Measurements from ENCODE around the gene DENR.
"Not testable (repeated sequence)": the region's sequence is repeated elsewhere in the genome, so short reads cannot be mapped to it uniquely, and the experiment has no call there.

DENR gene

DNA sequence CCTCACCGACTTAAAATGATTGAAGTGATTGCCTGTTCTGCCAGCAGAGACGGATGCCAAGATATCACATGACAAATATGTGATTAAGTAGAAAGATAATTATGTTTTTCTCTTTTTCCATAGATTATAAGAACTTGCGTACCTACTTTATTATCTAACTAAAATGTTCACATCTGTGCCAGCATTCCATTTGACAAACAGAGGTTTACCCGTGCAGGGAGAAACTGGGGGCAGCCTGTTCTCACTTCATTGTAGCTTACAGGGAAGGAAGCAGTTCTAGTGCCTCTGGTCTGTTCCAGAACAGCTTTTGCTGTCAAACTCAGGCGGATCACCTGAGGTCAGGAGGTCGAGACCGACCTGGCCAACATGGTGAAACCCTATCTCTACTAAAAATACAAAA, 51.3 kb downstream of the DENR start:
- Histone ChIP-seq H3K4me3 (ENCODE audit: low read length) (no peak overlapping the region), H3K9ac (ENCODE audit: low read length) (peak overlapping the region; percentile 28), H3K36me3 (ENCODE audit: control insufficient read depth, insufficient read depth, low read length) (no peaks in the 10 kb centered on the region), H3K9me3 (ENCODE audit: control insufficient read depth, low read length) (no peaks in the 10 kb centered on the region), H3K4me1 (ENCODE audit: control insufficient read depth, insufficient read depth, low read length) (peaks cover 7% of the 10 kb centered on the region), H3K27me3 (ENCODE audit: control insufficient read depth, insufficient read depth, low read length) (no peaks in the 10 kb centered on the region)

DNA sequence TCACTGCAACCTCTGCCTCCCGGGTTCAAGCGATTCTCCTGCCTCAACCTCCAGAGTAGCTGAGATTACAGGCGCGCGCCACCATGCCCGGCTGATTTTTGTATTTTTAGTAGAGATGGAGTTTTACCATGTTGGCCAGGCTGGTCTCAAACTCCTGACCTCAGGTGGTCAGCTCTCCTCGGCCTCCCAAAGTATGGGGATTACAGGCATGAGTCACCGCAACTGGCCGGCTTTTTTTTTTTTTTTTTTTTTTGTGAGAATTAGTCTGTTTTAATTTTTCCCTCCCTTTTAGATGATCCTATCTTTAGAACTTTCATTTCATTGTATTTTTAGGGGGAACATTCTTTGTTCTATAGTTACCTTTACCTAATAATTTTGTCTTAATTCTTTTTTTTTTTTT, 52.3 kb downstream of the DENR start:
- H3K27me3 ChIP-seq (ENCODE audit: control insufficient read depth, insufficient read depth, low read length); H3K4me3 ChIP-seq (ENCODE audit: low read length); H3K9me3 ChIP-seq (ENCODE audit: control insufficient read depth, low read length); H3K9ac ChIP-seq (ENCODE audit: low read length); H3K36me3 ChIP-seq (ENCODE audit: control insufficient read depth, insufficient read depth, low read length); H3K4me1 ChIP-seq (ENCODE audit: control insufficient read depth, insufficient read depth, low read length): not testable (repeated sequence)

DNA sequence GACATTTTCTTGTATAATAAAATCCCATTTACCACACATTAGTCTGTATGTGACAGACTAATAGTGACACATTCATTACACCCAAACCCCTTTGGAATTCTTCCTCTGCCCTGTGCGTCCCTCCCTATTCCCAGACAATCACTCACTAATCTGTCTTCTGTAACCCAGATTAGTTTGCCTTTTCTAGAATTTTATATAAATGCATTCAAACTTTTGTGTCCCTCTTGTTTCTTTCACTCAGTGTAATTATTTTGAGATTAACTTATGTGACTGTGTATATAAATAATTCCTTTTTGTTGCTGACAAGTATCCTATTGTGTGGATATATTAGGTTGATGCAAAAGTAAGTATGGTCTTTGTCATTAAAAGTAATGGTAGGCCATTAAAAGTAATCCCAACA, 55.0 kb downstream of the DENR start:
- Histone ChIP-seq H3K9ac (ENCODE audit: low read length) (no peak overlapping the region), H3K27me3 (ENCODE audit: control insufficient read depth, insufficient read depth, low read length) (no peaks in the 10 kb centered on the region), H3K9me3 (ENCODE audit: control insufficient read depth, low read length) (no peaks in the 10 kb centered on the region), H3K4me1 (ENCODE audit: control insufficient read depth, insufficient read depth, low read length) (peaks cover 7% of the 10 kb centered on the region), H3K4me3 (ENCODE audit: low read length) (no peak overlapping the region), H3K36me3 (ENCODE audit: control insufficient read depth, insufficient read depth, low read length) (no peaks in the 10 kb centered on the region)

DNA sequence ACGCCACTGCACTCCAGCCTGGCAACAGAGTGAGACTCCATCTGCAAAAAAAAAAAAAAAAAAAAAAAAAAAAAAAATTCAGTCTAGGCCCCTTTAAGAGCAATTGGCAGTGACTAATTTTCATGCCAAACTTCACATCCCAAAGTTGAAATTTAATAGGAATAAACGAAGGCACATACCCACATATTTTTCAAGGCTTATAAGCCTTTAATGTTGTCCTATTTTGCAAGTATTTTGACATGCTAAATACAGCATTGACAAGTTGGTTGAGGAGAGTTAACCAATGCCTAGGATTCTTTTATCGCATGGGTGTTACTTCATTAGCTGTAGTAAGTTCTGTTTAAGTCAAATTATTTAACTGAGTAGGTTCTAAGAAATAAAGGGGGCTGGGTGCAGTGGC, 59.2 kb downstream of the DENR start:
- Histone ChIP-seq H3K36me3 (ENCODE audit: control insufficient read depth, insufficient read depth, low read length) (no peaks in the 10 kb centered on the region), H3K4me1 (ENCODE audit: control insufficient read depth, insufficient read depth, low read length) (no peaks in the 10 kb centered on the region), H3K27me3 (ENCODE audit: control insufficient read depth, insufficient read depth, low read length) (no peaks in the 10 kb centered on the region), H3K9me3 (ENCODE audit: control insufficient read depth, low read length) (no peaks in the 10 kb centered on the region), H3K9ac (ENCODE audit: low read length) (no peak overlapping the region), H3K4me3 (ENCODE audit: low read length) (no peak overlapping the region)

DNA sequence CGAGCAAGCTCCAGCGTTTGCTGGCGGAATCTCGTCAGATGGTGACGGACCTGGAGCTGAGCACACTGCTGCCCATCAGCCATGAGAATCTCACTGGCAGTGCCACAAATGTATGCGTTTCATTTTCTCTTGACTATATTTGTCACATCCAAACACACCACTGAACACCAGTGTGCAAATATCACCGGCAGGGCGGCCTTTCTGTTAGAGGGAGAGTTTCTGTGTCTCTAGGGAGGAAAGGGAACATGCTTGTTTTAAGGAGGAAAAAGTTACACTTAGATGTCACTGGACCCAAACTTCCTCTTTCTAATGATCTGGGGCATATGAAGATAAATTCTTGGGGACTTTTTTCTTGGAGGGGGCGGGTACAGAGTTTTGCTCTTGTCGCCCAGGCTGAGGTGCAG, 60.7 kb downstream of the DENR start:
- Histone ChIP-seq H3K9me3 (ENCODE audit: control insufficient read depth, low read length) (no peaks in the 10 kb centered on the region), H3K36me3 (ENCODE audit: control insufficient read depth, insufficient read depth, low read length) (no peaks in the 10 kb centered on the region), H3K9ac (ENCODE audit: low read length) (no peak overlapping the region), H3K27me3 (ENCODE audit: control insufficient read depth, insufficient read depth, low read length) (no peaks in the 10 kb centered on the region), H3K4me3 (ENCODE audit: low read length) (no peak overlapping the region), H3K4me1 (ENCODE audit: control insufficient read depth, insufficient read depth, low read length) (no peaks in the 10 kb centered on the region)

DNA sequence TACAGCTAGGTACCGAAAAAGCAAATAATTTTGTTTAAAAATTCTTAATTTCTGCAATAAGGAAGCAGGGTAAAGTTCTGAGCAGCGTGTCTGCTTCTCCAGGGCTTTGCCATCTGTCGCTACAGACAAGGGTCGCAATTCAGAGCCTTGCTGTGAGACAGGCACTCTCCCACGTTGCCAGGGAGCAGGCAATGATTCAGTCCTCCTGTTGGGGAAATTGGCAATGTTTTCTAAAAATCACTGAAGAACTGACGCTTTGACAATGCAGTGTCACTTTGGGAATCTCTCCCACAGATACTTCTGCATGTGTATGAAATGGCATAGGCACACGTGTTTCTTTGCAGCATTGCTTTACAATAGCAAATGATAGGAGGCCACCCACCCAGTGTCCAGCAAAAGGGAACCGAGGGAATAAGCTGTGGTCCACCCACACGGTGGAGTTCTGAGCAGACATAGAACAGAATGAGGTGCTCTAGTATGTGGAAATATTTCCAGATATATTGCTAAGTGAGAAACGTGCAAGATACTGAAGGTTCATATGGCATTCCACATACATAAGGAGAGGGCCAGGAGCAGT, 66.7 kb downstream of the DENR start:
- Histone ChIP-seq H3K9me3 (ENCODE audit: control insufficient read depth, low read length) (no peaks in the 10 kb centered on the region), H3K36me3 (ENCODE audit: control insufficient read depth, insufficient read depth, low read length) (no peaks in the 10 kb centered on the region), H3K9ac (ENCODE audit: low read length) (no peak overlapping the region), H3K4me1 (ENCODE audit: control insufficient read depth, insufficient read depth, low read length) (peaks cover 6% of the 10 kb centered on the region), H3K4me3 (ENCODE audit: low read length) (no peak overlapping the region), H3K27me3 (ENCODE audit: control insufficient read depth, insufficient read depth, low read length) (no peaks in the 10 kb centered on the region)

DNA sequence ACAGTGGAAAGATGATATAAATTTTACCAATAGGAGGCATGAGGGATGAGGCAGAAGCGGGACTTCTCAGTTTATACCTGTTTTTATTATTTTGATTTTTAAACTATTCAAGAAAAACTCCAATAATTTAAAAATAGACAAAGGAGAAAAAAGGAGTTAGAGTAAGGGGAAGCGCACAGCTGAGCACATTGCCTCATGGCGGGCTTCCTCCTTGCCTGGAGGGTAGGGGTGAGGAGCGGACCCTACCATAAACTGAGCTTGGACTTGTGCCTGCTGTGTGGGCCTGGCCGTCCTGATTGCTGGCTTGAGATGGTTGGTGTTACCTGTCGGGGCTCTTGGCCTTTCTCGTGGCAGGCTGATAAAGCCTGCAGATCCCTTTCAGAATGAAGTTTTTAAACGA, 67.5 kb downstream of the DENR start:
- Histone ChIP-seq H3K36me3 (ENCODE audit: control insufficient read depth, insufficient read depth, low read length) (no peaks in the 10 kb centered on the region), H3K9me3 (ENCODE audit: control insufficient read depth, low read length) (no peaks in the 10 kb centered on the region), H3K27me3 (ENCODE audit: control insufficient read depth, insufficient read depth, low read length) (no peaks in the 10 kb centered on the region), H3K9ac (ENCODE audit: low read length) (no peak overlapping the region), H3K4me1 (ENCODE audit: control insufficient read depth, insufficient read depth, low read length) (peaks cover 6% of the 10 kb centered on the region), H3K4me3 (ENCODE audit: low read length) (no peak overlapping the region)

Measured in mucosa of stomach (tissue), 1 donor.